ENCODE measurements around the gene MIA.

DNA sequence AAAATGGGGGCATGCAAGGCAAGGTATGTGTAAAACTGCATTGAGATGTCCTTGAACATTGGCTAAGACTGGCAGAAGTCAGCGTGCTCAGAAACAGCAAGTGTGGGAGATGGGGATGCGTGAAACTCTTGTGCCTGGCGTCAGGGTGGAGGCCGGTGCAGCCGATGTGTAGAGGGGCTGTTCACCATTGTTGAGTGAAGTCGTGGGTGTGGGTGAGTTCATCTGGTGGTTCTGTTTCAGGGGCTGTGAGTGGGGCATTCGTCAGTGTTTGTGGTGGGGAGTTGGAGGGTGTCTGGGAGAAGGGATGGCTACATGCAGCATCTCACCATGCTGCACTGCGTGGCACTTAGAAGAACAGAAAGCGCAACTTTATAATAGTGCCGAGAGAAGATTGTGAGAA is 11.4 kb upstream of the MIA start:
- TF ChIP-seq POLR2A (IDR thresholded peaks at IDR 0.05; ENCODE audit: low read length) (no peak), GATA1 (IDR thresholded peaks at IDR 0.05; ENCODE audit: low read depth, low read length) (no peak)

All from erythroblast (primary cell).